22Rv1 (cell line): Measurements from ENCODE around the gene PPP1R13B.

ENCODE experiments used
- ZFX ChIP-seq: fragments of 450-650 bp; IDR thresholded peaks from 2 replicates; pipeline ENCODE4 v1.6.1; 2017; ENCODE audit warnings: antibody characterized with exemption, borderline replicate concordance
- TF ChIP-seq, protein P1 (sequence below): fragments of 450-650 bp; IDR thresholded peaks from 2 replicates; pipeline ENCODE4 v1.5.1; 2017; ENCODE audit warnings: mild to moderate bottlenecking

DNA sequence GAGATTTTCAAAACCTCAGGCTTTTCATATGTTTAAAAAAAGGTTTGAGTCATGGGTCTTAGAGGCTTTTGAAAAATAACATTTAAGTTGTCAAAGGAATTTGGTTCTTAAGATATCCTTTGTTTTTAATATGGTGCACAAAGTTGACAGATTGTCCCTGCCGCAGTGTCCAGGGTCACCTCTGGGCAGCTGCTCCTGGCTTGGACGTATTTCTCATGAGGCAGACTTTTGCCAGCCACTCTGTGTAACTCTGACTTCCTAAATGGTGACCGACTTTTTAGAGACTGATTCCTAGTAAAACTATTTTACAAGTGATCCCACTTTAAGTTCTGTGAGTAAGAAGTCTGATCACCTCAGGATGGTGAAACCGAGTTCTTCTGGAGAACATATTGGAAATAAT lies 159.7 kb downstream of the PPP1R13B start:
- TF ChIP-seq, protein P1, sequence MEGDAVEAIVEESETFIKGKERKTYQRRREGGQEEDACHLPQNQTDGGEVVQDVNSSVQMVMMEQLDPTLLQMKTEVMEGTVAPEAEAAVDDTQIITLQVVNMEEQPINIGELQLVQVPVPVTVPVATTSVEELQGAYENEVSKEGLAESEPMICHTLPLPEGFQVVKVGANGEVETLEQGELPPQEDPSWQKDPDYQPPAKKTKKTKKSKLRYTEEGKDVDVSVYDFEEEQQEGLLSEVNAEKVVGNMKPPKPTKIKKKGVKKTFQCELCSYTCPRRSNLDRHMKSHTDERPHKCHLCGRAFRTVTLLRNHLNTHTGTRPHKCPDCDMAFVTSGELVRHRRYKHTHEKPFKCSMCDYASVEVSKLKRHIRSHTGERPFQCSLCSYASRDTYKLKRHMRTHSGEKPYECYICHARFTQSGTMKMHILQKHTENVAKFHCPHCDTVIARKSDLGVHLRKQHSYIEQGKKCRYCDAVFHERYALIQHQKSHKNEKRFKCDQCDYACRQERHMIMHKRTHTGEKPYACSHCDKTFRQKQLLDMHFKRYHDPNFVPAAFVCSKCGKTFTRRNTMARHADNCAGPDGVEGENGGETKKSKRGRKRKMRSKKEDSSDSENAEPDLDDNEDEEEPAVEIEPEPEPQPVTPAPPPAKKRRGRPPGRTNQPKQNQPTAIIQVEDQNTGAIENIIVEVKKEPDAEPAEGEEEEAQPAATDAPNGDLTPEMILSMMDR, result no peak
- TF ChIP-seq ZFX, result no peak
